GM12892 (cell line): ENCODE results near the gene RBM19.

ENCODE experiments used
- POLR2A ChIP-seq: IDR thresholded peaks from 2 replicates; pipeline ENCODE4 v1.6.1; 2011; ENCODE audit warnings: low read depth, low read length, control low read depth
- POLR2AphosphoS5 ChIP-seq: IDR thresholded peaks from 2 replicates; pipeline ENCODE4 v1.6.1; 2011; ENCODE audit warnings: low read depth, low read length, control low read depth
- TAF1 ChIP-seq: IDR thresholded peaks from 2 replicates; pipeline ENCODE4 v1.6.1; 2011; ENCODE audit warnings: low read depth, mild to moderate bottlenecking, control low read depth, low read length, borderline replicate concordance

DNA sequence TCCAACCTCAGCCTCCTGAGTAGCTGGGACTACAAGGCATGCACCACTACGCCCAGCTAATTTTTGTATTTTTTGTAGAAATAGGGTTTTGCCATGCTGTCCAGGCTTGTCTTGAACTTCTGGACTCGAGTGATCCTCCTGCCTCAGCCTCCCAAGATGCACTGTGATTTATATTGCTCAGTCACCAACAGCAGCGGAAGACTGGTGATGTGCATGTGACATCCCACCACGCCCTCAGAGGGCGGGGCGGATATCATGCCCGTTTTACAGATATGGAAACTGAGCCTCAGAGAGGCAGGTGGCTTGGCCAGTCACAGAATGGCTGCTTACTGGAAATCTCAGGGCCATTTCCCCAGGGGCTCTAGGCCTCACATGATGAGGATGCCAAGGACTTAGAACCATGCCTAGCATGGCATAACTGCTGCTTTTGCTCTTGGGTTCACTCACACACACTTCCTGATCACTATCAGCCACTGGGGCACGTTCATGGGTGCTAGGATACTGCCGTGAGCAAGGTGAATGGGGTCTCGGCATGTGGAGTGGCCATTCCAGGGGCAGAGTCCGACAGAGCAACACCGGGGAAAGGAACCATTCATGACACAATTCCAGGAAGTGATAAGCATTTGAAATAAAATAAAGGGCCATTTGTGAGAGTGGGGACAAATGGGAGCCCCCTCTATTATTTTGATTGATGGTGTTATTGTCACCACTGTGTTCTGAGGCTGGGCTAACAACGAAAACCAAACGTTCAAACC lies 31.9 kb downstream of the RBM19 start:
- TF ChIP-seq POLR2AphosphoS5 (no peak), POLR2A (no peak), TAF1 (no peak)
